HG03108 (cell line): Measurements from ENCODE around the gene TLE1.

Source experiments
- ATAC-seq: cut with Tn5 transposase; IDR thresholded peaks from one replicate; pipeline ENCODE4 v1.9.1; 2021; ENCODE audit warnings: moderate library complexity; ENCODE audit not compliant: unreplicated experiment

TLE1 gene

GRCh38 chr9:81584099-81584498 lies 105.2 kb downstream of the TLE1 start:
- no peak for ATAC-seq

GRCh38 chr9:81581986-81582385 lies 107.4 kb downstream of the TLE1 start:
- ATAC-seq = no peak

GRCh38 chr9:81579381-81579780 lies 110.0 kb downstream of the TLE1 start:
- ATAC-seq = no peak

GRCh38 chr9:81578606-81579005 lies 110.7 kb downstream of the TLE1 start:
- no peak for ATAC-seq

GRCh38 chr9:81575956-81576355 lies 113.4 kb downstream of the TLE1 start:
- ATAC-seq = no peak

GRCh38 chr9:81574405-81574804 lies 114.9 kb downstream of the TLE1 start:
- no peak for ATAC-seq

- no peak for ATAC-seq
These were observed 115.7 kb downstream of the TLE1 start for GRCh38 chr9:81573415-81574321.

GRCh38 chr9:81570083-81570482 lies 119.3 kb downstream of the TLE1 start:
- ATAC-seq = no peak

- ATAC-seq = no peak
These were observed 123.2 kb downstream of the TLE1 start for GRCh38 chr9:81566074-81566698.

- no peak for ATAC-seq
These were observed 123.7 kb downstream of the TLE1 start for GRCh38 chr9:81565609-81566008.

- ATAC-seq = no peak
These were observed 124.2 kb downstream of the TLE1 start for GRCh38 chr9:81565144-81565543.

GRCh38 chr9:81564632-81565031 lies 124.7 kb downstream of the TLE1 start:
- no peak for ATAC-seq

- no peak for ATAC-seq
These were observed 125.6 kb downstream of the TLE1 start for GRCh38 chr9:81563739-81564138.

GRCh38 chr9:81563020-81563407 lies 126.3 kb downstream of the TLE1 start:
- no peak for ATAC-seq

GRCh38 chr9:81562231-81563019 lies 126.9 kb downstream of the TLE1 start:
- ATAC-seq = no peak

GRCh38 chr9:81560851-81561732 lies 128.3 kb downstream of the TLE1 start:
- ATAC-seq = no peak

- ATAC-seq = no peak
These were observed 129.6 kb downstream of the TLE1 start for GRCh38 chr9:81559709-81560108.

- ATAC-seq = no peak
These were observed 130.2 kb downstream of the TLE1 start for GRCh38 chr9:81559197-81559596.

- no peak for ATAC-seq
These were observed 131.1 kb downstream of the TLE1 start for GRCh38 chr9:81558091-81558830.
